H1 (cell line): Measurements from ENCODE around the gene FRMD5. TPM values are rescaled to one million over a fixed set of nuclear protein-coding genes. Genes with fewer than 3 reads are reported as not detected.

ENCODE experiments used
- CTCF ChIA-PET: fragments of 300-600 bp; sonication (Branson Sonifier 250); formaldehyde crosslinking; loops from one replicate; lab custom pipeline; 2021; ENCODE audit not compliant: partially characterized antibody; lab: Charles Lee
- POLR2A ChIA-PET: fragments of 300-600 bp; sonication (Branson Sonifier 250); formaldehyde crosslinking; loops from one replicate; lab custom pipeline; 2021; ENCODE audit warnings: inconsistent platforms; ENCODE audit not compliant: partially characterized antibody; lab: Charles Lee
- DNase-seq, 2 experiments: peaks; one replicate each; pipeline versions ENCODE4 v3.0.0 to v3.0.0-alpha.2; 2010 to 2022; ENCODE audit warnings: low spot score in 2 of 2, low read depth in 1 of 2, mixed read lengths in 1 of 2
- FAIRE-seq: peaks from 2 replicates; lab custom pipeline; 2011; peaks lifted over from hg19 to GRCh38; lab: Jason Lieb, UNC
- H2AFZ ChIP-seq: 2 replicates; pipeline ENCODE4 v1.8.1; 2012; ENCODE audit warnings: low read length, inconsistent platforms
- H2AK5ac ChIP-seq: 2 replicates; pipeline ENCODE4 v1.6.1; 2013; ENCODE audit warnings: low read depth, low read length
- H2BK120ac ChIP-seq: replicated peaks from 2 replicates; pipeline ENCODE3; 2013; ENCODE audit warnings: low read depth, low read length, inconsistent platforms
- H2BK12ac ChIP-seq: 2 replicates; pipeline ENCODE4 v1.6.1; 2013; ENCODE audit warnings: low read depth, low read length
- H2BK15ac ChIP-seq: 2 replicates; pipeline ENCODE4 v1.6.1; 2013; ENCODE audit warnings: low read length
- H2BK20ac ChIP-seq: 2 replicates; pipeline ENCODE4 v1.6.1; 2013; ENCODE audit warnings: low read length
- H2BK5ac ChIP-seq: 2 replicates; pipeline ENCODE4 v1.6.1; 2013; ENCODE audit warnings: low read depth, low read length
- H3K14ac ChIP-seq: 2 replicates; pipeline ENCODE4 v1.6.1; 2013; ENCODE audit warnings: inconsistent platforms; ENCODE audit not compliant: insufficient read length
- H3K18ac ChIP-seq: 2 replicates; pipeline ENCODE4 v1.6.1; 2013; ENCODE audit warnings: low read length; ENCODE audit errors: extremely low read depth
- H3K23ac ChIP-seq: 2 replicates; pipeline ENCODE4 v1.6.1; 2013; ENCODE audit warnings: inconsistent platforms; ENCODE audit not compliant: insufficient read length
- H3K23me2 ChIP-seq: 2 replicates; pipeline ENCODE4 v1.6.1; 2013; ENCODE audit warnings: low read depth, low read length
- H3K27ac ChIP-seq: 2 replicates; pipeline ENCODE4 v1.6.1; 2011; ENCODE audit warnings: low read depth, low read length, inconsistent platforms
- H3K27me3 ChIP-seq, 4 experiments: replicated peaks in 1 of 4; 1 replicate in 1 of 4; 2 replicates in 3 of 4; pipeline versions ENCODE4 v1.6.1 to v1.8.1; 2011 to 2013; ENCODE audit warnings: low read length in 3 of 4, mild to moderate bottlenecking in 3 of 4, inconsistent platforms in 2 of 4, mixed read lengths in 2 of 4, moderate library complexity in 1 of 4; ENCODE audit not compliant: control insufficient read depth in 3 of 4, insufficient read depth in 3 of 4; ENCODE audit errors: extremely low read depth in 1 of 4
- H3K36me3 ChIP-seq, 4 experiments: 2 replicates each; pipeline versions ENCODE4 v1.6.1 to v1.8.1; 2011 to 2013; ENCODE audit warnings: mild to moderate bottlenecking in 4 of 4, low read length in 3 of 4, moderate library complexity in 2 of 4, control low read depth in 1 of 4, inconsistent platforms in 1 of 4; ENCODE audit not compliant: insufficient read depth in 4 of 4, control insufficient read depth in 2 of 4
- H3K4ac ChIP-seq: replicated peaks from 2 replicates; pipeline ENCODE3; 2013; ENCODE audit warnings: low read length, low read depth, mixed read lengths, inconsistent platforms; ENCODE audit not compliant: insufficient read length
- H3K4me1 ChIP-seq, 4 experiments: replicated peaks in 1 of 4; 1 replicate in 1 of 4; 2 replicates in 3 of 4; pipeline versions ENCODE4 v1.6.1 to v1.8.1; 2011 to 2013; ENCODE audit warnings: low read length in 3 of 4, inconsistent platforms in 2 of 4, mixed read lengths in 1 of 4; ENCODE audit not compliant: insufficient read depth in 4 of 4, control insufficient read depth in 3 of 4
- H3K4me2 ChIP-seq, 2 experiments: 2 replicates each; pipeline versions ENCODE4 v1.6.1 to v1.8.1; 2011 to 2013; ENCODE audit warnings: low read depth in 2 of 2, low read length in 2 of 2, control low read depth in 1 of 2, inconsistent platforms in 1 of 2, mild to moderate bottlenecking in 1 of 2; ENCODE audit not compliant: insufficient read depth in 1 of 2
- H3K4me3 ChIP-seq, 4 experiments: fragments of 200-600, 300-600 bp in 1 of 4; sonication (generic), shearing (Covaris generic), sonication (Bioruptor Twin) in 1 of 4; 2 replicates each; pipeline versions ENCODE4 v1.5.1 to v1.8.1; 2011 to 2016; ENCODE audit warnings: low read length in 4 of 4, low read depth in 3 of 4, control low read depth in 2 of 4, inconsistent platforms in 2 of 4, mild to moderate bottlenecking in 2 of 4, mixed read lengths in 1 of 4, moderate library complexity in 1 of 4; ENCODE audit not compliant: insufficient read depth in 2 of 4; ENCODE audit errors: extremely low read depth in 1 of 4
- H3K56ac ChIP-seq: replicated peaks from 2 replicates; pipeline ENCODE3; 2013; ENCODE audit warnings: low read depth, mild to moderate bottlenecking, mixed read lengths, low read length, inconsistent platforms; ENCODE audit not compliant: insufficient read length
- H3K79me1 ChIP-seq: 2 replicates; pipeline ENCODE4 v1.6.1; 2013; ENCODE audit warnings: low read depth, low read length, control low read depth
- H3K79me2 ChIP-seq, 2 experiments: 2 replicates each; pipeline versions ENCODE4 v1.6.1 to v1.8.1; 2012 to 2013; ENCODE audit warnings: low read length in 2 of 2, mild to moderate bottlenecking in 2 of 2, inconsistent platforms in 1 of 2; ENCODE audit not compliant: insufficient read depth in 2 of 2, control insufficient read depth in 1 of 2
- H3K9ac ChIP-seq, 4 experiments: replicated peaks in 1 of 4; 1 replicate in 1 of 4; 2 replicates in 3 of 4; pipeline versions ENCODE4 v1.6.1 to v1.8.1; 2011 to 2013; ENCODE audit warnings: low read depth in 3 of 4, low read length in 3 of 4, control low read depth in 2 of 4, mild to moderate bottlenecking in 2 of 4, moderate library complexity in 2 of 4, inconsistent platforms in 1 of 4; ENCODE audit errors: extremely low read depth in 1 of 4
- H3K9me3 ChIP-seq, 2 experiments: 2 replicates each; pipeline versions ENCODE4 v1.6.1 to v1.8.1; 2012 to 2013; ENCODE audit warnings: mild to moderate bottlenecking in 2 of 2, moderate library complexity in 2 of 2, control low read depth in 1 of 2, inconsistent platforms in 1 of 2, low read depth in 1 of 2, low read length in 1 of 2, mixed read lengths in 1 of 2; ENCODE audit not compliant: insufficient read depth in 2 of 2
- H4K20me1 ChIP-seq, 2 experiments: replicated peaks in 1 of 2; 2 replicates each; pipeline versions ENCODE3 to v1.8.1; 2011 to 2013; ENCODE audit warnings: inconsistent platforms in 2 of 2, low read length in 2 of 2, mild to moderate bottlenecking in 1 of 2; ENCODE audit not compliant: insufficient read depth in 2 of 2, control insufficient read depth in 1 of 2
- H4K5ac ChIP-seq: 2 replicates; pipeline ENCODE4 v1.6.1; 2013; ENCODE audit warnings: low read length, low read depth, mixed read lengths, inconsistent platforms; ENCODE audit not compliant: insufficient read length
- H4K8ac ChIP-seq: 2 replicates; pipeline ENCODE4 v1.8.0; 2013; ENCODE audit warnings: mild to moderate bottlenecking, moderate library complexity, low read length, inconsistent platforms; ENCODE audit not compliant: insufficient read depth; ENCODE audit errors: extremely low read depth
- H4K91ac ChIP-seq: replicated peaks from 2 replicates; pipeline ENCODE3; 2013; ENCODE audit warnings: low read length, mixed read lengths, inconsistent platforms; ENCODE audit not compliant: insufficient read length
- ASH2L ChIP-seq: fragments of 200-600, 300-600 bp; sonication (generic); IDR thresholded peaks from one replicate; pipeline ENCODE4 v1.7.1; 2017; ENCODE audit warnings: low read length
- CHD2 ChIP-seq: IDR thresholded peaks from 2 replicates; pipeline ENCODE4 v1.6.1; 2012; ENCODE audit warnings: low read length, improper control_type of control experiment
- EZH2 ChIP-seq: fragments of 200-600 bp; sonication (generic); IDR thresholded peaks from 2 replicates; pipeline ENCODE4 v1.7.1; 2012; ENCODE audit warnings: low read depth, mild to moderate bottlenecking, moderate library complexity, low read length, inconsistent platforms; ENCODE audit not compliant: severe bottlenecking
- GABPA ChIP-seq: IDR thresholded peaks from 2 replicates; pipeline ENCODE4 v1.6.1; 2011; ENCODE audit warnings: mild to moderate bottlenecking, low read length, moderate library complexity, borderline replicate concordance; ENCODE audit not compliant: insufficient read depth
- NRF1 ChIP-seq: IDR thresholded peaks from 2 replicates; pipeline ENCODE4 v1.6.1; 2011; ENCODE audit warnings: mild to moderate bottlenecking, low read depth, low read length, improper control_type of control experiment
- POLR2A ChIP-seq, 2 experiments: IDR thresholded peaks; 1 replicate in 1 of 2; 2 replicates in 1 of 2; pipeline ENCODE4 v1.6.1; 2011; ENCODE audit warnings: low read depth in 2 of 2, low read length in 2 of 2, mild to moderate bottlenecking in 2 of 2; ENCODE audit errors: control extremely low read depth in 1 of 2
- SP4 ChIP-seq: IDR thresholded peaks from 2 replicates; pipeline ENCODE4 v1.6.1; 2012; ENCODE audit warnings: low read length, inconsistent platforms
- SUZ12 ChIP-seq: fragments of 200-600 bp; sonication (generic); IDR thresholded peaks from 2 replicates; pipeline ENCODE4 v1.6.1; 2012; ENCODE audit warnings: mild to moderate bottlenecking, inconsistent platforms, low read length, moderate library complexity, mixed read lengths
- TAF1 ChIP-seq: IDR thresholded peaks from 2 replicates; pipeline ENCODE4 v1.6.1; 2011; ENCODE audit warnings: mild to moderate bottlenecking, low read depth, low read length
- TCF12 ChIP-seq: IDR thresholded peaks from 2 replicates; pipeline ENCODE4 v1.6.1; 2011; ENCODE audit warnings: low read depth, mild to moderate bottlenecking, low read length
- WGBS, 2 experiments: shearing (Covaris generic) in 1 of 2; methylation state at CpG; one replicate each; pipeline versions ENCODE4 v1.1.6 to v1.1.7; 2013 to 2015; ENCODE audit warnings: low lambda C conversion rate in 2 of 2, mixed read lengths in 2 of 2, inconsistent platforms in 1 of 2, low coverage in 1 of 2, missing lambda C conversion rate in 1 of 2; ENCODE audit not compliant: insufficient replicate concordance in 2 of 2, insufficient coverage in 1 of 2, insufficient read length in 1 of 2; ENCODE audit errors: extremely low coverage in 1 of 2, missing lambda C conversion rate in 1 of 2; 5-methylcytosine and 5-hydroxymethylcytosine counted together
- polyA plus RNA-seq, 7 experiments: library from polyadenylated mRNA; depleted of rRNA in 3 of 7; stranded (reverse) in 5 of 7; unstranded in 2 of 7; fragments of >200 nt in 5 of 7; fragments of 200-250 nt in 2 of 7; gene quantifications; 1 replicate in 5 of 7; 2 replicates in 1 of 7; 4 replicates in 1 of 7; pipeline versions ENCODE4 v1.2.1 to v1.2.3, GENCODE V29; 2011 to 2013; ENCODE audit warnings: missing spikeins in 2 of 7, mixed read lengths in 2 of 7
- total RNA-seq: library from RNA; stranded (reverse); fragmentation: NEBNext Ultra II Directional; extraction: Animal tissue kit (Norgen Biotek cat#: 25700); gene quantifications from 2 replicates; pipeline ENCODE4 v1.2.1, GENCODE V29; 2021

FRMD5 gene
- total and polyA plus RNA-seq, 2 of the 8 experiments (the other 6 are each of a cell fraction or from before 2014, with no cell fraction given) = 10.1 to 12.6 TPM

GRCh38 chr15:43975326-43975725, 219.7 kb downstream of the FRMD5 start:
- Histone ChIP-seq H3K56ac (no peak overlapping the region), H3K4ac (no peak overlapping the region), H3K79me2 (0 out of 4 replicates have a peak, but pooled peaks cover 0 to 2% of the 10 kb centered on the region in 2 experiments), H4K8ac (no peak overlapping the region), H3K14ac (no peak overlapping the region), H3K4me1 (peaks cover 0 to 3% (median 0%) of the 10 kb centered on the region in 4 experiments; a peak in 1 of 7 replicates), H2AK5ac (no peak overlapping the region), H2BK20ac (no peak overlapping the region), H3K9me3 (no peaks in the 10 kb centered on the region), H2AFZ (no peak overlapping the region), H3K27ac (no peak overlapping the region), H4K5ac (no peak overlapping the region), H2BK15ac (no peak overlapping the region), H3K27me3 (no peaks in the 10 kb centered on the region), H3K9ac (no peak overlapping the region), H2BK120ac (no peak overlapping the region), H2BK5ac (no peak overlapping the region), H3K4me2 (no peak overlapping the region), H3K18ac (no peak overlapping the region), H3K79me1 (no peaks in the 10 kb centered on the region), H3K23me2 (no peaks in the 10 kb centered on the region), H4K20me1 (no peaks in the 10 kb centered on the region), H3K36me3 (no peaks in the 10 kb centered on the region), H4K91ac (no peak overlapping the region), H3K23ac (no peak overlapping the region), H3K4me3 (no peak overlapping the region), H2BK12ac (no peak overlapping the region)
- TF ChIP-seq SP4 = no peak
- TF ChIP-seq TCF12 = no peak
- no peak for TF ChIP-seq SUZ12
- TF ChIP-seq GABPA = no peak
- TF ChIP-seq CHD2 = no peak
- TF ChIP-seq NRF1 = no peak
- no peak for TF ChIP-seq EZH2
- TF ChIP-seq ASH2L = no peak
- no peak for TF ChIP-seq TAF1
- no peak for TF ChIP-seq POLR2A (IDR thresholded peaks at IDR 0.05; ENCODE audit: control extremely low read depth in 1 of 2, low read depth in 2 of 2, low read length in 2 of 2)
- 97% methylated on average over 4 of the region's 4 CpGs; no CpG with 5 or more reads in 1 of the 2 experiments for WGBS, 2 experiments
- ChIA-PET CTCF (interaction anchor here (0.9 kb wide), 1 partner anchor 71 kb away, joined by 3 read pairs; no protein-coding TSS in a partner anchor), POLR2A (interaction anchor here (1.2 to 1.6 kb wide), 2 partner anchors 8 to 48 kb away, joined by 3 to 4 read pairs; no protein-coding TSS in a partner anchor)
- FAIRE-seq (no peak), DNase-seq (no peak)
